NB4 (cell line): ENCODE results near the gene GALNT18.

Source experiments
- DNase-seq: peaks from one replicate; pipeline ENCODE4 v3.0.0; 2010; ENCODE audit warnings: low read depth
- H3K4me3 ChIP-seq: one replicate; pipeline ENCODE4 v1.5.1; 2011; ENCODE audit warnings: mild to moderate bottlenecking, low read depth, low read length, moderate library complexity
- CTCF ChIP-seq: IDR thresholded peaks from one replicate; pipeline ENCODE4 v1.5.1; 2012; ENCODE audit warnings: low read depth, low read length
- MAX ChIP-seq: IDR thresholded peaks from 2 replicates; pipeline ENCODE4 v1.6.1; 2011; ENCODE audit warnings: low read depth, low read length
- MYC ChIP-seq: IDR thresholded peaks from 2 replicates; pipeline ENCODE4 v1.6.1; 2011; ENCODE audit warnings: low read depth, low read length
- POLR2A ChIP-seq: IDR thresholded peaks from 2 replicates; pipeline ENCODE4 v1.6.1; 2011; ENCODE audit warnings: mild to moderate bottlenecking; ENCODE audit not compliant: insufficient read length; ENCODE audit errors: extremely low read depth

GALNT18 gene

DNA sequence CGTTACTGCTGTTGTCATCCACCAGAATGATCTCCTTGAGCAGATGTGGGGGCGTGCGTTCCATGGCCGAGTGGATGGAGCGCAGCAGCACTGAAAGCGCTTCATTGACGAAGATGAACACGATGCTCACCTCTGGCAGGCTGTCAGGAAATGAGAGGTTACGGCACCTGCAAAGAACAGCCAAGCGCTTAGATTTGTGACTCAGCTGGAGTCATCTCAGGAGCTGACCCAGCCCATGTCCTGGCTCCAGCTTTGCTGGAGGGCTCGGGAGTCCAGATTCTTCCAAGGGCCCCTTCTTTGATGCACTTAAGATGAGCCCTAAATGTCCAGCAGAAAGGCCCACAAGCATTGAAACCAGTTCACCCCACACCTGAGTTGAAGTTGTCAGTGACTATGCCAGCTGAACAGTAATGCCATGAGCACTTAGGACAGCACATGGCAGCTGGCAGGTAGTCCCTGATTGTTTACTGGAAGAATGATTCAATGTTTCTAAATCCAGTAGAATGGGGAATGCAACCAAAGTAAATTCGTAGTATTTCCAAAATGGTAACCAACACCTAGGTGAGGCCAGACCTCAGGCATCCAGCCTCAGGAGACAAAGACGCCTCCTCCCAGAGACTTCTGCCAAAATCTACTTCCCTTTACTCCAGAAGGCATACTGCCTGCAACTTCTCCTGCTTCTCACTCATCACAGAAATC is 189.0 kb downstream of the GALNT18 start:
- DNase-seq = no peak
- TF ChIP-seq MYC (no peak), POLR2A (no peak), CTCF (no peak), MAX (no peak)
- H3K4me3 ChIP-seq = no peak overlapping the region

DNA sequence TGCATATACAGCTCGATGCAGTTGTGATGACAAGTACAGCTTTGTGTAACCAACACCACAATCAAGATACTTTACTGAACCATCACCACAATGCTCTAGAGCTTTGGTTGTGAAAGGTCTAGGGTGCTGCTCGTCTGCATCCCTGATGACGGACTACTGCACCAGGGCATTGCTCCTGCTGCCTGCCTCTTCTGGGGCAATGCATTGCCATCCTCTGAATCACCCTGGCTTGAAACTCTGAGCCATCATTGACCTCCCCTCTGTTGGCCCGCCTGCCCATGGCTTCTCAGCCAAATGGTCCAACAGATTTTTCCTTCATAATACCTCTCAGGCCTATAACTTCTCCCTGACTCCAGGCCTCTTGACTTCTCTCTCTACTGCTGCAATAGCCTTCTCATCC is 191.4 kb downstream of the GALNT18 start:
- no peak for TF ChIP-seq POLR2A
- H3K4me3 ChIP-seq = no peak overlapping the region
- DNase-seq = no peak

DNA sequence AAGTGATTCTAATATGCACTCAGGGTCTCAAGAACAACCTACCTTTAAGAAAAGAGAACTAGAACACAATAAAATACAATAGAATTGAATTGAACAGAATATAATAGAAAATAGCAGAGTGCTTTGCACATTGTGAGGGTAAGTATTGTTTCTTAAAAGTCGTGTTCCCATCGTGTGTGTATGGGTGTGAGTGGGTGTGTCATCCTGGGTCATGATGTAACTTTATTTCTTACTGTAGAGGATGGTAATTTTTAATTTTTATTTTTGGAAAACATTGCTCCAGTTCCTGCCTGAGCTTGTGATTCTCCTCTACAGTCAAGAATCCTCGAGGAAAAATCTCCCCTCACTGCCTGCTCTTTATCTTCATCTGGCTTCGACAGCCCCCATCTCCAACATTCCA is 193.1 kb downstream of the GALNT18 start:
- DNase-seq = no peak
- H3K4me3 ChIP-seq = no peak overlapping the region
- TF ChIP-seq MYC (no peak), CTCF (no peak), MAX (no peak), POLR2A (no peak)

DNA sequence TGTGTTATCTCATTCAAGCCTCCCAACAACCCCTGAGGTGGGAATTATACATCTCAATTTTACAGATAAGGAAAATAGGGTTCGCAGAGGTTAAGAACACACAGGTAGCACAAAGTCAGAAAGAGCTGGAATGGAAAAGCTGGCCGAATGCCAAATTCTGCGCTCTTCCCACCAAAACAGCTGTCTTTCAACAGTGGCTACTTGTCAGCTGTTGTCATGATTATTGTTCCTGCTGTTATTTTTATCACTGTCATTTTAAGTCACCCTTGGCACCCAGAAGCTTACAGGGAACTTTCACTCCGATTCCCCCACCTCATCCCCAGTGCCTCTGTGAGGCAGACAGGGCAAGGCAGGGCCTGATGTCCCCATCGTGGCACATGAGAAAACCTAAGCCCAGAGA is 194.3 kb downstream of the GALNT18 start:
- DNase-seq = no peak
- TF ChIP-seq POLR2A = no peak
- TF ChIP-seq CTCF = no peak
- TF ChIP-seq MYC = no peak
- no peak for TF ChIP-seq MAX

GRCh38 chr11:11427140-11427539 is 194.7 kb downstream of the GALNT18 start:
- TF ChIP-seq CTCF = no peak
- no peak for DNase-seq
- no peak overlapping the region for H3K4me3 ChIP-seq

More for the DNA sequence above, 194.3 kb downstream of the GALNT18 start:
- H3K4me3 ChIP-seq = no peak overlapping the region

DNA sequence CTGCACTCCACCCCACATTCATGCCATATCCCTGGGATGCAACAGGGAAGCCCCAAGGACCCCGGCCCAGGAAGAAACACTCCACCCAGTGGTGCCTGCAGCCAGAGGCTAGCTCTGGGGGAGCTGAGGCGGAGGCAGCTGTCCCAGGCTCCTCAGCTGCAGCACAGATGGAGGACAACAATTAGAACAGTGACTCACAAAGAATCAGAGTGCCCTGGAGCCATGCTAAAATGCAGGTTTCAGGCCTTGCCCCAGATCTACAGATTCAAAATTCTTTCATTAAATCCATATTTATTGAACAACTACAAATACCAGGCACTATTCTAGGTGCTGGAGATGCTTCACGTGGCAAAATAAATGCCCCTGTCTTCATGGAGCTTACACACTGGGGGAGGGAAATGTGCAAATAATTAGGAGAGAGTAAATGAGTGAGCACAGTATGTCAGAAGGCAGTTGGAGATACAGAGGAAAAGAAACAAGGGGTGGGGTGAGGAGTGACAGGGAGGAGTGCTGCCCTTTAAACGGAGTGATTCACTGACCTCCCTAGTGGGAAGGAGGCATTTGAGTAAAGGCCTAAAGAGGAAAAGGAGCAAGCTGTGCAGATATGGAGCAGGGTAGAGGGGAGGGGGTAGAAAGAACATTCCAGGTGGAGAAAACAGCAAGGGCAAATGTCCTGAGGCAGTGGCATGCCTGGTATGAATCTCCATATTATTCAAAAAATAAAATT is 195.4 kb downstream of the GALNT18 start:
- no peak for DNase-seq

More for the DNA sequence above, 195.4 kb downstream of the GALNT18 start:
- no peak overlapping the region for H3K4me3 ChIP-seq
- TF ChIP-seq CTCF = no peak
- no peak for TF ChIP-seq POLR2A
- no peak for TF ChIP-seq MAX
- TF ChIP-seq MYC = no peak
